GM12872 (cell line): ENCODE data around the gene ZNF423.

Source experiments
- TF ChIP-seq, protein P1 (sequence below): IDR thresholded peaks from 3 replicates; pipeline ENCODE4 v1.5.1; 2011; ENCODE audit warnings: low read depth, mild to moderate bottlenecking, low read length, moderate library complexity; ENCODE audit not compliant: insufficient read depth

The ZNF423 gene

DNA sequence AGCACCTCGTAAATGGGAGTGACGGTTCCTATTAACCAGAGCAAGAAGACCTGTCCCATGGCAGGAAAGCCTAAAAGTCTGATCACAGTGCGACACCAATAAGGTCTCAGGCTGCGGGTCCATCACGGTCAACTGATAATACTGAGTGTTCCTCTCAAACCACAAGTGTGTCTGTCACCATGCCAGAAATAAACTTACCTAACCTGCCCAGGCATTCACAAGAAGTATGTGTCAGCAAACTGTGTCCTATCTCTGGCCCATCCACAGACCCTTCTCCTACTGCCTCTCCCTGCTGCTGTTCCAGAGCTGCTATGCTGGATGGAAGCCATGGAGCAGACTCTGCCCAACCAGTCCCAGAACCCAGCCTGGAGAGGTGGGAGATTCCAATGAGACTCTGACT, 73.5 kb downstream of the ZNF423 start:
- TF ChIP-seq, protein P1, sequence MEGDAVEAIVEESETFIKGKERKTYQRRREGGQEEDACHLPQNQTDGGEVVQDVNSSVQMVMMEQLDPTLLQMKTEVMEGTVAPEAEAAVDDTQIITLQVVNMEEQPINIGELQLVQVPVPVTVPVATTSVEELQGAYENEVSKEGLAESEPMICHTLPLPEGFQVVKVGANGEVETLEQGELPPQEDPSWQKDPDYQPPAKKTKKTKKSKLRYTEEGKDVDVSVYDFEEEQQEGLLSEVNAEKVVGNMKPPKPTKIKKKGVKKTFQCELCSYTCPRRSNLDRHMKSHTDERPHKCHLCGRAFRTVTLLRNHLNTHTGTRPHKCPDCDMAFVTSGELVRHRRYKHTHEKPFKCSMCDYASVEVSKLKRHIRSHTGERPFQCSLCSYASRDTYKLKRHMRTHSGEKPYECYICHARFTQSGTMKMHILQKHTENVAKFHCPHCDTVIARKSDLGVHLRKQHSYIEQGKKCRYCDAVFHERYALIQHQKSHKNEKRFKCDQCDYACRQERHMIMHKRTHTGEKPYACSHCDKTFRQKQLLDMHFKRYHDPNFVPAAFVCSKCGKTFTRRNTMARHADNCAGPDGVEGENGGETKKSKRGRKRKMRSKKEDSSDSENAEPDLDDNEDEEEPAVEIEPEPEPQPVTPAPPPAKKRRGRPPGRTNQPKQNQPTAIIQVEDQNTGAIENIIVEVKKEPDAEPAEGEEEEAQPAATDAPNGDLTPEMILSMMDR = no peak

DNA sequence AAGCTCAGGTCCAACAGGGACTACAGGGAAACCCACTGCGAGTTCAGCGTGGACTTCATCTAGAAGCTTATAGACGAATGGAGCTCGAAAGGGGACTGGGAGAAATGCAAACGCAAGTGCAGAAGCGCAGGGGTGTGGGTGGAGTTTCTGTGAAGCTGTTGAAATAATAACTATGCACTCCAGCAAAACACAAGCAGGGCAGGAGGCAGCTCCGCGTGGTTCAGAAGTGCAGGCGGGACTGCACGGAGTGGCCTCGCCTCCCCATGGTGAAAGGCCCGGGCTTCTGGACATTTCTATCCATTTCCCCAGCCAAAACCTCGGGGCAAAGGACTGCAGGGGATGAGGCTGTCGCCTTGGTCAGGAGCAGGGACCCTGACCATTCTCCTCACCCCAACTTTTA, 74.5 kb downstream of the ZNF423 start:
- TF ChIP-seq, protein P1 = no peak

DNA sequence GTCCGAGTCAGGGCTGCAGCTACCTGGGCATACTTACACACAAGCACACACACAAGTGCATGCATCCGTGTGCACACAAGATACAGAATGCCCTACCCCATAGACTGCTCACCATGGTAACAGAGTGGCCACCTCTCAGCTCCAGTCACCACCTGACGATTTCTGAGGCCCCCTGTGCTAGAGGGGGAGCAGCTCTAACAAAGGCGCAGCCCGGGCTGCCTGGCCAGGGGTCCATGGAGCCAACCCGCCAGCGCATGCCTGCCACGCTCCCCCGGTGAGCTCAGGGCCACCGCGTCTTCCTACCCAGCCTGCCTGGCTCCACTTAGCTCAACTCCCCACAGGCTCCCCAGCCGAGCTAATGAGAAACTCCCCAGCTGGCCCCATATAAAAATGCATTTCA, 75.5 kb downstream of the ZNF423 start:
- TF ChIP-seq, protein P1 = no peak

DNA sequence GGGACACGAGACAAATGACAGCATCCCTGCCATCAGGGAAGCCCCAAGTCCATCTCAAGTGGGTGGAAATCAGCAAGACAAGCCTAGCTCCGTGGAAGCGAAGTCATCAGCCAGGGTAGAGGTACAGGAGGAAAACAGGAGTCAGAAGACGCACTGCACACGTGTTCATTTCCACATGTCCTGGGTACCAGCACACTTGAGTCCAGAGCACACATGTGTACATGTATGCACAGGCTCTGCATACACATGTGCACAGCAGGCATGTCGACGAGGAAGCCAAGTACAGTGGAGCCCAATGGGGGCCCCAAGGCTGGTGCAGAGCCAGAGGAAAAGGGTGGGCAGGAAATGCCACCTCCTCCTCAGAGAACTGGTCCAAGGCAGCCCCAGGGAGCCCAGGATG, 75.9 kb downstream of the ZNF423 start:
- TF ChIP-seq, protein P1 = no peak

DNA sequence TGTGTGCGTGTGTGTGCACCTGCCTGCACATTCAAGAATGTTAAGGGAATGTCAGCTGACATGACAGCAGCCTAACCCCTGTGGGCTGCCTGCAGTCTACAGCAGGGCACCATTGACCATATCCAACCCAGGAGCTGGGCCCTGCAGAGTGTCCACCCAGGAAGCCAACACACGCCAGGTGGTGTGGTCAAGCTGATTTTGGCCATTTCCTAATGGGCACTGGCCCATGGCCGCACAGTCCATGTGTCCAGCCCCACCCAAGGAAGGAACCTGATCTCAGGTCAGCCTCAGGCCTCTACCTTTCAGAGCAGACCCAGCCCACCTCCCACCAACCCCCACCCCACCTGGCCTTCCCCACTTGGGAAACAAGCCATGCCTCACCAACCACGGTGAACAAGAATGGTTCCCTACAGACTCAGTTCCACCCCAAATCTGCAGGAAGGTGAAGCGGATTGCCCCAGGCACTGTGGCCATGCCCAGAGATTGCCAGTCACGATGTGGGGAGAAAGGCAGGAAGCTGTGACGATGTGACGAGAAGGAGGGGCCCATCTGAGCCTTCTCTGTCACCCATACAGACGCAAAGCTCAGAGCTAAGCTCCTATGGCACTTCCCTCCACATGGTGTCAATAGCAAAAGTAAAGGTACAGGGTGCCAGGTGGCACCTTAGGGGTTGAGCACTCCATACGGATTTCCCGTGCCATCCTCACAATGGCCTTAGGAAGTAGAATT, 77.5 kb downstream of the ZNF423 start:
- TF ChIP-seq, protein P1 = no peak

DNA sequence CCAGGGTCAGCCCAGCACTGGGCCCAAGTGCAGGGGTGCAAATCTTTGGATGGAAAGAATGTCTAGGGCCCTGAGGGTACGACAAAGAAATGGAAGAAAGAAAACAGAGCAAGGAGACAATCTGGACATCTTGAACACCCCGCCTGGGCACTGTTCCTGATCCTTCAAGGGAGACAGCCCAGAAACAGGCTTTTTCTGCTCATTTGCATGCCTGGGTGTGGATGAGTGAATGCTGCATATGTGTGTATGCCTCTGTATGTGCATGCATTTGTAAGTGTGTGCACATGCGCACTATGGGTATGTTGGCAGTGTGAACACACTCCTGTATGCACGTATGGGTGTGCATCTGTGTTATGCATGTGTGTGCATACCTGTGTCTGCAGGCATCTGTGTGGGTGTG, 79.2 kb downstream of the ZNF423 start:
- TF ChIP-seq, protein P1 = no peak

DNA sequence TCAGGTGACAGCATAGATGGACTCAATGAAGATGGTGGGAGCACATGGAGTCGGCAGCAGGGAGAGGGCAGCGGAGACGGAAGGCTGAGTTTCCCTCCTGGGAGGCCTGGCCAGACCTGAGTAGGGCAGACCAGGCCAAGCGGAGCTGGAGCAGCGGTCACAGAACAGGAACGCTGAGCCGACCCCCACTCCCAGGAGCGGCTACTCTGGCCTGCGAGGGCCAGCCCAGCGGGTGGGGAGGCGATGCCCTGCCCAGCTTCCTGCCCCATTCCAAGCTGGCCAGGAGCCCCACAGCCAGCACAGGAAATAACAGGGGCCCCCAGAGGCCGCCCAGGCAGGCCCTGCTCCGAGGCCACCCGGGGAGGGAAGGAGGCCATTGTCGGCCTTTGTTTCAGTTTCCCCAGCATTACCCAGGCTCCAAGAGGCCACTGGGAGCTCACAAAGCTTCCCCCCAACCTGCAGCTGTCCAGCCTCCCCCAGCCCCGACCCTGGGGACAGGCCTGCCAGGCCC, 79.8 kb downstream of the ZNF423 start:
- TF ChIP-seq, protein P1 = no peak
